ENCODE results near the gene PMPCA. TPM values are rescaled to one million over a fixed set of nuclear protein-coding genes. Genes with fewer than 3 reads are reported as not detected.
A peak's percentile ranks its signal among the peaks of the same experiment; 100 is the strongest.

The PMPCA gene
- total RNA-seq, 1 donor from 2014 or later, result 94.4 TPM

DNA sequence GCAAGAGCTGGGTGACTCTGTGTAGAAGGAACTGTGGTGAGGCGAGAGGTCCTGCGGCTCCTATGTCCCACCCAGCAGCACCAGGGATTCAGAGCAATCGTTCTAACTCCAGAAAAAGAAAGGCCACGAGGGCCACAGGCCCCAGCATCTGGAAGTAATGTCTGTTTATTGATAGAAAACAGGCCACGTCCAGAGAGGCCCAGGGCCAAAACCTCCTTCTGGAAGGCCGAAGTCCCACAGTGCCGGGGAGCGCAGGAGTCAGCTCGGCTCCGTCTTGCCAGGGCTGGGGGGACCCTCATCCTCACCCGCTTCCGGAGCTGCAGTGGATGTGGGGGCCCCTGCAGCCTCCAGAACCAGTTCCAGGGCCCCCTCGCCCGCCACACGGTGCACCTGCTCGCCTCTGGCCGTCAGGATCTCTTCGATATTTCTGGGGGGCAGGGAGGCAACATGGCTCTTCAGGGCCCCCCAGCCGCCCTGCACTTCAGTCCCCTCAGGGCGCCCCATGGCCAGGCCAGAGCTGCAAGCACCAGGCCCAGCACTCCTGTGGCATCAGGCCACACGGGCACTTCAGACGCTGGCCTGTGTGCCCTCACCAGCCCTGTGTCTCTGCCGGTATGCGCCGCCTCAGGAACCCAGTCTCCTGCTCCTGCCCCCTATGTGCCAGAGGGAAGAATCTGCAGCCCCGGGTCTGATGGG lies 48.6 kb upstream of the PMPCA start:
- no peak for TF ChIP-seq EZH2 (IDR thresholded peaks at IDR 0.05; ENCODE audit: insufficient read depth, low read length)
- TF ChIP-seq, protein P1, sequence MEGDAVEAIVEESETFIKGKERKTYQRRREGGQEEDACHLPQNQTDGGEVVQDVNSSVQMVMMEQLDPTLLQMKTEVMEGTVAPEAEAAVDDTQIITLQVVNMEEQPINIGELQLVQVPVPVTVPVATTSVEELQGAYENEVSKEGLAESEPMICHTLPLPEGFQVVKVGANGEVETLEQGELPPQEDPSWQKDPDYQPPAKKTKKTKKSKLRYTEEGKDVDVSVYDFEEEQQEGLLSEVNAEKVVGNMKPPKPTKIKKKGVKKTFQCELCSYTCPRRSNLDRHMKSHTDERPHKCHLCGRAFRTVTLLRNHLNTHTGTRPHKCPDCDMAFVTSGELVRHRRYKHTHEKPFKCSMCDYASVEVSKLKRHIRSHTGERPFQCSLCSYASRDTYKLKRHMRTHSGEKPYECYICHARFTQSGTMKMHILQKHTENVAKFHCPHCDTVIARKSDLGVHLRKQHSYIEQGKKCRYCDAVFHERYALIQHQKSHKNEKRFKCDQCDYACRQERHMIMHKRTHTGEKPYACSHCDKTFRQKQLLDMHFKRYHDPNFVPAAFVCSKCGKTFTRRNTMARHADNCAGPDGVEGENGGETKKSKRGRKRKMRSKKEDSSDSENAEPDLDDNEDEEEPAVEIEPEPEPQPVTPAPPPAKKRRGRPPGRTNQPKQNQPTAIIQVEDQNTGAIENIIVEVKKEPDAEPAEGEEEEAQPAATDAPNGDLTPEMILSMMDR (IDR thresholded peaks at IDR 0.05; ENCODE audit: insufficient read depth, low read depth, low read length), result no peak
- Mint-ChIP-seq H3K27ac (ENCODE audit: unreplicated experiment) (no peak overlapping the region), H3K36me3 (ENCODE audit: low read depth, unreplicated experiment) (no peaks in the 10 kb centered on the region), H3K27me3 (ENCODE audit: low read depth, unreplicated experiment) (no peaks in the 10 kb centered on the region), H3K4me1 (ENCODE audit: low read depth, unreplicated experiment) (peaks cover 2% of the 10 kb centered on the region), H3K4me3 (ENCODE audit: unreplicated experiment) (no peak overlapping the region), H3K9me3 (ENCODE audit: unreplicated experiment) (no peaks in the 10 kb centered on the region)
- H3K27ac ChIP-seq (ENCODE audit: low read depth, low read length), result no peak overlapping the region
- FAIRE-seq (no peak), DNase-seq (ENCODE audit: low read depth) (no peak)
- H3K4me1 ChIP-seq (ENCODE audit: insufficient read depth, low read length), result peaks cover 22% of the 10 kb centered on the region
- no peaks in the 10 kb centered on the region for H3K36me3 ChIP-seq (ENCODE audit: insufficient read depth, low read length)
- no peaks in the 10 kb centered on the region for H3K9me3 ChIP-seq (ENCODE audit: insufficient read depth, low read depth, low read length)
- H2AFZ ChIP-seq (ENCODE audit: low read depth, low read length), result no peak overlapping the region
- peaks cover 21% of the 10 kb centered on the region for H4K20me1 ChIP-seq (ENCODE audit: insufficient read depth, low read length)
- peak overlapping the region; percentile 85 for H3K4me2 ChIP-seq (ENCODE audit: low read length)
- no peak overlapping the region for H3K4me3 ChIP-seq (ENCODE audit: insufficient read depth, low read depth, low read length)
- H3K9ac ChIP-seq (ENCODE audit: low read length), result no peak overlapping the region
- no peaks in the 10 kb centered on the region for H3K27me3 ChIP-seq (ENCODE audit: insufficient read depth, low read length)
- H3K79me2 ChIP-seq (ENCODE audit: insufficient read depth, low read length), result peaks cover 10% of the 10 kb centered on the region

DNA sequence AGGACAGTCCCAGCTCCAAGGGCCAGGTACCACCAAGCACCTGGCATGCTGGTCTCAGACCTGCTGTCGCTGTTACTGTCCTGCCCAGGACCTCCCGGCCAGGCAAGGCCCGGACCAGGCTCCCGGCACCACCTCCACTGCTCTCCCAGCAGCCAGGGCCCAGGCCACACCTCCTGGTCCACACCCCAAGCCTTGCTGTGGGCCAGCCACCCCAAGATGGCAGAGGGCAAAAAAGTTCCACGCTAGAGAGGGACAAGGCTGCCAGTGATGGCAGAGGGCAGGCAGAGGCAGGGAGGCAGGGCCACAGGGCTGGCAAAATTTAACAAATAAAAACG lies 48.0 kb upstream of the PMPCA start:
- H2AFZ ChIP-seq (ENCODE audit: low read depth, low read length), result no peak overlapping the region
- H3K36me3 Mint-ChIP-seq (ENCODE audit: low read depth, unreplicated experiment), result no peaks in the 10 kb centered on the region
- H3K9me3 ChIP-seq (ENCODE audit: insufficient read depth, low read depth, low read length), result no peaks in the 10 kb centered on the region
- H3K27ac ChIP-seq (ENCODE audit: low read depth, low read length), result no peak overlapping the region
- H3K4me1 ChIP-seq (ENCODE audit: insufficient read depth, low read length), result peaks cover 22% of the 10 kb centered on the region
- FAIRE-seq (no peak), DNase-seq (ENCODE audit: low read depth) (no peak)
- H3K27ac Mint-ChIP-seq (ENCODE audit: unreplicated experiment), result peak overlapping the region; percentile 83
- H3K79me2 ChIP-seq (ENCODE audit: insufficient read depth, low read length), result peaks cover 10% of the 10 kb centered on the region
- peak overlapping the region; percentile 50 for H3K9ac ChIP-seq (ENCODE audit: low read length)
- H3K4me1 Mint-ChIP-seq (ENCODE audit: low read depth, unreplicated experiment), result peaks cover 2% of the 10 kb centered on the region
- no peaks in the 10 kb centered on the region for H3K27me3 Mint-ChIP-seq (ENCODE audit: low read depth, unreplicated experiment)
- H3K9me3 Mint-ChIP-seq (ENCODE audit: unreplicated experiment), result no peaks in the 10 kb centered on the region
- H4K20me1 ChIP-seq (ENCODE audit: insufficient read depth, low read length), result peaks cover 21% of the 10 kb centered on the region
- no peaks in the 10 kb centered on the region for H3K27me3 ChIP-seq (ENCODE audit: insufficient read depth, low read length)
- no peaks in the 10 kb centered on the region for H3K36me3 ChIP-seq (ENCODE audit: insufficient read depth, low read length)
- H3K4me2 ChIP-seq (ENCODE audit: low read length), result peak overlapping the region; percentile 85
- TF ChIP-seq, protein P1 (IDR thresholded peaks at IDR 0.05; ENCODE audit: insufficient read depth, low read depth, low read length), result no peak
- no peak for TF ChIP-seq EZH2 (IDR thresholded peaks at IDR 0.05; ENCODE audit: insufficient read depth, low read length)
- H3K4me3 Mint-ChIP-seq (ENCODE audit: unreplicated experiment), result no peak overlapping the region
- H3K4me3 ChIP-seq (ENCODE audit: insufficient read depth, low read depth, low read length), result peak overlapping the region; percentile 47

All from astrocyte (in vitro differentiated cells and primary cell).